ENCODE data around the gene CDH3. TPM values are rescaled to one million over a fixed set of nuclear protein-coding genes. Genes with fewer than 3 reads are reported as not detected.

CDH3 gene
- total RNA-seq, 1 donor from 2014 or later: not detected

GRCh38 chr16:68636064-68636560 lies 9.0 kb upstream of the CDH3 start:
- no peak overlapping the region for H3K4me3 ChIP-seq
- no peaks in the 10 kb centered on the region for H3K36me3 ChIP-seq
- H3K27me3 ChIP-seq: no peaks in the 10 kb centered on the region
- no peak overlapping the region for H3K27ac ChIP-seq
- DNase-seq (ENCODE audit: low spot score in 2 of 2): no peak
- intact Hi-C loops (cut with DNase I): no loop called here
- TF ChIP-seq CTCF (IDR thresholded peaks at IDR 0.05): no peak
- no peaks in the 10 kb centered on the region for H3K9me3 ChIP-seq
- no peaks in the 10 kb centered on the region for H3K4me1 ChIP-seq

- no peaks in the 10 kb centered on the region for H3K4me1 ChIP-seq
- no peak for TF ChIP-seq CTCF (IDR thresholded peaks at IDR 0.05)
- H3K27ac ChIP-seq: no peak overlapping the region
Observed at GRCh38 chr16:68636818-68637217, 8.3 kb upstream of the CDH3 start.

GRCh38 chr16:68640972-68641371 lies 4.1 kb upstream of the CDH3 start:
- Histone ChIP-seq H3K9me3 (no peaks in the 10 kb centered on the region), H3K27ac (no peak overlapping the region)
- no peak for DNase-seq (ENCODE audit: low spot score in 2 of 2)

More at GRCh38 chr16:68636818-68637217, 8.3 kb upstream of the CDH3 start:
- no peak for DNase-seq (ENCODE audit: low spot score in 2 of 2)
- Histone ChIP-seq H3K4me3 (no peak overlapping the region), H3K27me3 (no peaks in the 10 kb centered on the region), H3K9me3 (no peaks in the 10 kb centered on the region), H3K36me3 (no peaks in the 10 kb centered on the region)
- intact Hi-C loops (cut with DNase I): no loop called here

GRCh38 chr16:68642047-68642435 lies 3.1 kb upstream of the CDH3 start:
- no peak for TF ChIP-seq CTCF (IDR thresholded peaks at IDR 0.05)
- Histone ChIP-seq H3K36me3 (no peaks in the 10 kb centered on the region), H3K27ac (no peak overlapping the region), H3K9me3 (no peaks in the 10 kb centered on the region), H3K4me1 (peaks cover 0 to 4% of the 10 kb centered on the region in 2 donors), H3K4me3 (no peak overlapping the region), H3K27me3 (peaks cover 10% of the 10 kb centered on the region)
- intact Hi-C loops (cut with DNase I): no loop called here
- DNase-seq (ENCODE audit: low spot score in 2 of 2): no peak

More at GRCh38 chr16:68640972-68641371, 4.1 kb upstream of the CDH3 start:
- Histone ChIP-seq H3K4me3 (no peak overlapping the region), H3K27me3 (peaks cover 10% of the 10 kb centered on the region), H3K4me1 (peaks cover 0 to 4% of the 10 kb centered on the region in 2 donors), H3K36me3 (no peaks in the 10 kb centered on the region)
- TF ChIP-seq CTCF (IDR thresholded peaks at IDR 0.05): no peak
- intact Hi-C loops (cut with DNase I): no loop called here

- intact Hi-C loops (cut with DNase I): no loop called here
- no peak overlapping the region for H3K27ac ChIP-seq
- H3K9me3 ChIP-seq: no peaks in the 10 kb centered on the region
- TF ChIP-seq CTCF (IDR thresholded peaks at IDR 0.05): no peak
- peaks cover 10% of the 10 kb centered on the region for H3K27me3 ChIP-seq
- no peak for DNase-seq (ENCODE audit: low spot score in 2 of 2)
- H3K36me3 ChIP-seq: no peaks in the 10 kb centered on the region
- peaks cover 0 to 4% of the 10 kb centered on the region in 2 donors for H3K4me1 ChIP-seq
- H3K4me3 ChIP-seq: peak overlapping the region in 1 of 2 donors; percentile 22
Observed at GRCh38 chr16:68642436-68643101, 2.5 kb upstream of the CDH3 start.
